Mucosa of rectum (tissue), 2 donors: Measurements from ENCODE around the gene KCNRG.
A peak's percentile ranks its signal among the peaks of the same experiment; 100 is the strongest.
"Not testable (repeated sequence)": the region's sequence is repeated elsewhere in the genome, so short reads cannot be mapped to it uniquely, and the experiment has no call there.

Experiments used
- H3K27ac ChIP-seq, 2 donors: one replicate each; pipeline ENCODE4 v1.7.0; 2013; ENCODE audit warnings: inconsistent platforms in 2 of 2, low read depth in 2 of 2, low read length in 2 of 2
- H3K27me3 ChIP-seq, 2 donors: one replicate each; pipeline ENCODE4 v1.7.0; 2013; ENCODE audit warnings: low read length in 2 of 2; ENCODE audit not compliant: control insufficient read depth in 2 of 2, insufficient read depth in 2 of 2
- H3K36me3 ChIP-seq, 2 donors: one replicate each; pipeline ENCODE4 v1.7.0; 2013; ENCODE audit warnings: low read length in 2 of 2; ENCODE audit not compliant: control insufficient read depth in 2 of 2, insufficient read depth in 2 of 2
- H3K4me1 ChIP-seq, 2 donors: one replicate each; pipeline ENCODE4 v1.7.0; 2013; ENCODE audit warnings: low read length in 2 of 2, mild to moderate bottlenecking in 1 of 2; ENCODE audit not compliant: control insufficient read depth in 2 of 2, insufficient read depth in 2 of 2
- H3K4me3 ChIP-seq, 2 donors: one replicate each; pipeline ENCODE4 v1.7.0; 2013; ENCODE audit warnings: low read length in 2 of 2
- H3K9ac ChIP-seq, 2 donors: one replicate each; pipeline ENCODE4 v1.7.0; 2013; ENCODE audit warnings: low read length in 2 of 2, low read depth in 1 of 2, mild to moderate bottlenecking in 1 of 2
- H3K9me3 ChIP-seq, 2 donors: one replicate each; pipeline ENCODE4 v1.7.0; 2013; ENCODE audit warnings: low read length in 2 of 2; ENCODE audit not compliant: control insufficient read depth in 2 of 2
- donor health status: healthy.
- donor health status: Normal muscosa, but diverticular disease.

KCNRG gene

GRCh38 chr13:50015258-50015657, at the start of gene KCNRG:
KCNRG (plus strand) TSS chr13:50015444; CDS start chr13:50015494, 50 bp downstream.
- H3K4me1 ChIP-seq = peaks cover 4 to 6% of the 10 kb centered on the region in 2 donors
- H3K4me3 ChIP-seq = no peak within 1 kb of the TSS
- peaks cover 26% of the 10 kb centered on the region in 2 donors for H3K36me3 ChIP-seq
- H3K9ac ChIP-seq = no peak within 1 kb of the TSS
- H3K9me3 ChIP-seq = no peaks in the 10 kb centered on the region
- no peaks in the 10 kb centered on the region for H3K27me3 ChIP-seq
- H3K27ac ChIP-seq = peak within 1 kb of the TSS in 1 of 2 donors; percentile 30

- no peaks in the 10 kb centered on the region for H3K27me3 ChIP-seq
- H3K9me3 ChIP-seq = no peaks in the 10 kb centered on the region
- no peak overlapping the region for H3K27ac ChIP-seq
- peaks cover 0 to 2% of the 10 kb centered on the region in 2 donors for H3K4me1 ChIP-seq
- H3K4me3 ChIP-seq = no peak overlapping the region
- no peaks in the 10 kb centered on the region for H3K36me3 ChIP-seq
- H3K9ac ChIP-seq = no peak overlapping the region
These were observed 47.8 kb upstream of the KCNRG start for GRCh38 chr13:49967456-49967855.

GRCh38 chr13:49972709-49973108, 42.5 kb upstream of the KCNRG start:
- peaks cover 5% of the 10 kb centered on the region in 2 donors for H3K4me1 ChIP-seq
- H3K27me3 ChIP-seq = no peaks in the 10 kb centered on the region
- H3K27ac ChIP-seq = peak overlapping the region in 1 of 2 donors; percentile 47
- no peaks in the 10 kb centered on the region for H3K9me3 ChIP-seq
- no peaks in the 10 kb centered on the region for H3K36me3 ChIP-seq
- H3K4me3 ChIP-seq = no peak overlapping the region
- H3K9ac ChIP-seq = no peak overlapping the region

GRCh38 chr13:49975826-49976225, 39.4 kb upstream of the KCNRG start:
- Histone ChIP-seq H3K27ac (no peak overlapping the region), H3K27me3 (no peaks in the 10 kb centered on the region), H3K9me3 (no peaks in the 10 kb centered on the region)

GRCh38 chr13:49976314-49977258, 38.7 kb upstream of the KCNRG start:
- Histone ChIP-seq H3K4me1 (peaks cover 5% of the 10 kb centered on the region in 2 donors), H3K27me3 (no peaks in the 10 kb centered on the region), H3K36me3 (no peaks in the 10 kb centered on the region), H3K27ac (no peak overlapping the region), H3K9me3 (no peaks in the 10 kb centered on the region), H3K9ac (no peak overlapping the region), H3K4me3 (no peak overlapping the region)

More at GRCh38 chr13:49975826-49976225, 39.4 kb upstream of the KCNRG start:
- Histone ChIP-seq H3K4me1 (peaks cover 5% of the 10 kb centered on the region in 2 donors), H3K36me3 (no peaks in the 10 kb centered on the region), H3K9ac (no peak overlapping the region), H3K4me3 (no peak overlapping the region)

GRCh38 chr13:49977992-49978391, 37.3 kb upstream of the KCNRG start:
- Histone ChIP-seq H3K9me3 (no peaks in the 10 kb centered on the region), H3K4me3 (no peak overlapping the region), H3K4me1 (peaks cover 0 to 2% of the 10 kb centered on the region in 2 donors), H3K27me3 (no peaks in the 10 kb centered on the region), H3K27ac (no peak overlapping the region), H3K36me3 (no peaks in the 10 kb centered on the region), H3K9ac (no peak overlapping the region)

GRCh38 chr13:49980266-49980665, 35.0 kb upstream of the KCNRG start:
- Histone ChIP-seq H3K36me3 (no peaks in the 10 kb centered on the region), H3K9ac (no peak overlapping the region), H3K4me3 (no peak overlapping the region), H3K4me1 (no peaks in the 10 kb centered on the region), H3K27me3 (no peaks in the 10 kb centered on the region), H3K9me3 (no peaks in the 10 kb centered on the region), H3K27ac (no peak overlapping the region)

- Histone ChIP-seq H3K4me1 (no peaks in the 10 kb centered on the region), H3K27ac (no peak overlapping the region), H3K9me3 (no peaks in the 10 kb centered on the region), H3K36me3 (no peaks in the 10 kb centered on the region), H3K27me3 (no peaks in the 10 kb centered on the region), H3K4me3 (no peak overlapping the region), H3K9ac (no peak overlapping the region)
These were observed 30.1 kb upstream of the KCNRG start for GRCh38 chr13:49985129-49985528.

- H3K4me3 ChIP-seq = no peak overlapping the region
- H3K9me3 ChIP-seq = no peaks in the 10 kb centered on the region
- no peaks in the 10 kb centered on the region for H3K27me3 ChIP-seq
- H3K4me1 ChIP-seq = no peaks in the 10 kb centered on the region
- H3K9ac ChIP-seq = no peak overlapping the region
- H3K27ac ChIP-seq = no peak overlapping the region
- H3K36me3 ChIP-seq = no peaks in the 10 kb centered on the region
These were observed 28.8 kb upstream of the KCNRG start for GRCh38 chr13:49986471-49986870.

- not testable (repeated sequence) for H3K9ac ChIP-seq, H3K4me3 ChIP-seq, H3K36me3 ChIP-seq, H3K27ac ChIP-seq, H3K9me3 ChIP-seq, H3K4me1 ChIP-seq, H3K27me3 ChIP-seq
These were observed 24.6 kb upstream of the KCNRG start for GRCh38 chr13:49990612-49991011.
